ENCODE results near the gene ZNF43.
"Not testable (repeated sequence)": the region's sequence is repeated elsewhere in the genome, so short reads cannot be mapped to it uniquely, and the experiment has no call there.

- not testable (repeated sequence) for TF ChIP-seq POLR2A, CTCF (IDR thresholded peaks at IDR 0.05)
Measured at GRCh38 chr19:21808400-21809000, 27.5 kb downstream of the ZNF43 start.

Data from vagina (tissue), 2 donors.